ENCODE measurements around the gene TRPC4AP.

The TRPC4AP gene

DNA sequence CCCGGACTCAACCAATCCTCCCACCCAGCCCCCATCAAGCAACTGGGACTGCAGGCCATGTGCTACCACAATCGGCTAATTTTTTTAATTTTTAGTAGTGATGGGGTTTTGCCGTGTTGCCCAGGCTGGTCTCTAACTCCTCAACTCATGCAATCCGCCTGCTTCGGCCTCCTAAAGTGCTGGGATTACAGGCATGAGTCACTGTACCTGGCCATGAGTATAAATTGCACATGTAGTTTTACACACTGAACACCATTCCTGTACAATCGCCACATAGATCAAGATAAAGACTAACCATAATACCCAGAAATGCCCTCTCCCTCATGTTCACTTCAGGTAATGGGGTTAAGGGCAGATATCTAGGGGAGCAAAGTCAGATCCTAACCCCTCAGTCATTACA lies 26.4 kb downstream of the TRPC4AP start:
- Histone ChIP-seq H3K36me3 (ENCODE audit: control insufficient read depth, insufficient read depth, low read length) (no peaks in the 10 kb centered on the region; the same call in 1 of the 2 replicates), H3K27me3 (replicated peaks; ENCODE audit: control insufficient read depth, insufficient read depth, low read length) (no peaks in the 10 kb centered on the region), H3K4me3 (replicated peaks; ENCODE audit: low read depth, low read length) (no peak overlapping the region)
- TF ChIP-seq, protein P1, sequence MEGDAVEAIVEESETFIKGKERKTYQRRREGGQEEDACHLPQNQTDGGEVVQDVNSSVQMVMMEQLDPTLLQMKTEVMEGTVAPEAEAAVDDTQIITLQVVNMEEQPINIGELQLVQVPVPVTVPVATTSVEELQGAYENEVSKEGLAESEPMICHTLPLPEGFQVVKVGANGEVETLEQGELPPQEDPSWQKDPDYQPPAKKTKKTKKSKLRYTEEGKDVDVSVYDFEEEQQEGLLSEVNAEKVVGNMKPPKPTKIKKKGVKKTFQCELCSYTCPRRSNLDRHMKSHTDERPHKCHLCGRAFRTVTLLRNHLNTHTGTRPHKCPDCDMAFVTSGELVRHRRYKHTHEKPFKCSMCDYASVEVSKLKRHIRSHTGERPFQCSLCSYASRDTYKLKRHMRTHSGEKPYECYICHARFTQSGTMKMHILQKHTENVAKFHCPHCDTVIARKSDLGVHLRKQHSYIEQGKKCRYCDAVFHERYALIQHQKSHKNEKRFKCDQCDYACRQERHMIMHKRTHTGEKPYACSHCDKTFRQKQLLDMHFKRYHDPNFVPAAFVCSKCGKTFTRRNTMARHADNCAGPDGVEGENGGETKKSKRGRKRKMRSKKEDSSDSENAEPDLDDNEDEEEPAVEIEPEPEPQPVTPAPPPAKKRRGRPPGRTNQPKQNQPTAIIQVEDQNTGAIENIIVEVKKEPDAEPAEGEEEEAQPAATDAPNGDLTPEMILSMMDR (IDR thresholded peaks at IDR 0.05; ENCODE audit: insufficient read depth, low read length, poor library complexity, severe bottlenecking) = no peak
- DNase-seq (ENCODE audit: extremely low read depth, insufficient read length) = no peak

DNA sequence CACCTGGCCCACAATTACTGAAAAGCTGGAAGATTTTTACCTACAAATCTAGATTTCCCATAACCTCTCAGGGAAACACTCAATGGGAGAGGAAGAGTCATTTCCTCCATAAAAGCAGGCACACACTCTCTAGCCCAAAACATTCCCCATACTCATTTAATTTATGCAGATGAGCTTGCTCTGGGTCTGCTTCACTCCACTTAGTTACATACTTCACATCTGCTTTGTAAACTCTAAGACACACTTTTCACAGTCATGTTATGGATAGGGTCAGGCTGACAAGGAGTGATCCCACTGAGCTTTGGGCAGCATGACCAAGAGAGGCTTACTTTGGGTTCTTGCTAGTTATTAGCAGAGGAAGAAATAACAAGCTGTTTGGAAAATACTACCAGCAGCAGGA lies 27.4 kb downstream of the TRPC4AP start:
- DNase-seq (ENCODE audit: extremely low read depth, insufficient read length) = no peak
- H3K4me3 ChIP-seq (replicated peaks; ENCODE audit: low read depth, low read length) = no peak overlapping the region
- H3K36me3 ChIP-seq (ENCODE audit: control insufficient read depth, insufficient read depth, low read length) = no peaks in the 10 kb centered on the region; the same call in 1 of the 2 replicates
- TF ChIP-seq, protein P1 (IDR thresholded peaks at IDR 0.05; ENCODE audit: insufficient read depth, low read length, poor library complexity, severe bottlenecking) = no peak
- H3K27me3 ChIP-seq (replicated peaks; ENCODE audit: control insufficient read depth, insufficient read depth, low read length) = no peaks in the 10 kb centered on the region

DNA sequence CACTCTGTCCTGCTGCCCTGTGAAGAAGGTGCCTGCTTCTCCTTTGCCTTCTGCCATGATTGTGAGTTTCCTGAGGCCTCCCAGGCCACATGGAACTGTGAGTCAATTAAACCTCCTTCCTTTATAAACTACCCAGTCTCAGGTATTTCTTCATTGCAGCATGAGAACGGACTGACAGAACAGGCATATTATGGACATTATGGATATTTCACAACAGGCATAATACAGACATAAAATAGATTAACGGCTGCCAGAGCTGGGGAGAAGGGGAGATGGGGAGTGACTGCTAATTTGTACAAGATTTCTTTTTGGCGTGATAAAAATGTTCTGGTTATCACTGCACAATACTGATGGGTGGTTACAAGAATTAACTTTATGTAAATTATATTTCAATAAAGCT lies 29.4 kb downstream of the TRPC4AP start:
- H3K36me3 ChIP-seq (ENCODE audit: control insufficient read depth, insufficient read depth, low read length) = no peaks in the 10 kb centered on the region; the same call in 1 of the 2 replicates
- no peak for DNase-seq (ENCODE audit: extremely low read depth, insufficient read length)
- TF ChIP-seq, protein P1 (IDR thresholded peaks at IDR 0.05; ENCODE audit: insufficient read depth, low read length, poor library complexity, severe bottlenecking) = no peak
- H3K4me3 ChIP-seq (replicated peaks; ENCODE audit: low read depth, low read length) = no peak overlapping the region
- no peaks in the 10 kb centered on the region for H3K27me3 ChIP-seq (replicated peaks; ENCODE audit: control insufficient read depth, insufficient read depth, low read length)

DNA sequence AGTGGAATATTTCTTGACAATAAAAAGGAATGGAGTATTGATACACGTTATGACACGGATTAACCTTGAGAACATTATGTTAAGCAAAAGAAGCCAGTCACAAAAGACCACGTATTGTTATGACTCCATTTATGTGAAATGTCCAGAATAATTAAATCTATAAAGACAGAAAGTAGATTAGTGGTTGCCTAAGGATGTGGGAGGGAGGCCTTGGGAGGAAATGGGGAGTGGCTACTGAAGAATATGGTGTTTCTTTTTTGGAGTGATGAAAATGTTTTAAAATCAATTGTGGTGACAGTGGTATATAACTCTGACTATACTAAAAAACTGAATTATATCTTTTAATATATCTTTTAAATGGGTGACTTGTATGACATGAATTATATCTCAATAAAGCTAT lies 30.1 kb downstream of the TRPC4AP start:
- Histone ChIP-seq H3K4me3 (replicated peaks; ENCODE audit: low read depth, low read length) (no peak overlapping the region), H3K36me3 (ENCODE audit: control insufficient read depth, insufficient read depth, low read length) (no peaks in the 10 kb centered on the region; the same call in 1 of the 2 replicates), H3K27me3 (replicated peaks; ENCODE audit: control insufficient read depth, insufficient read depth, low read length) (no peaks in the 10 kb centered on the region)
- DNase-seq (ENCODE audit: extremely low read depth, insufficient read length) = no peak
- TF ChIP-seq, protein P1 (IDR thresholded peaks at IDR 0.05; ENCODE audit: insufficient read depth, low read length, poor library complexity, severe bottlenecking) = no peak

DNA sequence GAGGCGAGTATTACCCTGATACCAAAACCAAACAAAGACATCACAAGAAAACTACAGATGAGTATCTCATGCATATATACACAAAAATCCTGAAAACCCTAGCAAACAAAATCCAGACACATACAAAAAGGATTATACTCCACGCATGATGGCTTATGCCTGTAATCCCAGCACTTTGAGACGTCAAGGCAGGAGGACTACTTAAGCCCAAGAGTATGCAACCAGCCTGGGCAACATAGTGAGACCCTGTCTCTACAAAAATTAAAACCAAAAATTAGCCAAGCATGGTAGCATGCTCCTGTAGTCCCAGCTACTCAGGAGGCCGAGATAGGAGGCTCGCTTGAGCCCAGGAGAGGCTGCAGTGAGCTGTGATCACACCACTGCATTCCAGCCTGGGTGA lies 32.4 kb downstream of the TRPC4AP start:
- TF ChIP-seq, protein P1 (IDR thresholded peaks at IDR 0.05; ENCODE audit: insufficient read depth, low read length, poor library complexity, severe bottlenecking) = no peak
- Histone ChIP-seq H3K36me3 (ENCODE audit: control insufficient read depth, insufficient read depth, low read length) (no peaks in the 10 kb centered on the region; the same call in 1 of the 2 replicates), H3K4me3 (replicated peaks; ENCODE audit: low read depth, low read length) (no peak overlapping the region), H3K27me3 (replicated peaks; ENCODE audit: control insufficient read depth, insufficient read depth, low read length) (no peaks in the 10 kb centered on the region)
- no peak for DNase-seq (ENCODE audit: extremely low read depth, insufficient read length)

DNA sequence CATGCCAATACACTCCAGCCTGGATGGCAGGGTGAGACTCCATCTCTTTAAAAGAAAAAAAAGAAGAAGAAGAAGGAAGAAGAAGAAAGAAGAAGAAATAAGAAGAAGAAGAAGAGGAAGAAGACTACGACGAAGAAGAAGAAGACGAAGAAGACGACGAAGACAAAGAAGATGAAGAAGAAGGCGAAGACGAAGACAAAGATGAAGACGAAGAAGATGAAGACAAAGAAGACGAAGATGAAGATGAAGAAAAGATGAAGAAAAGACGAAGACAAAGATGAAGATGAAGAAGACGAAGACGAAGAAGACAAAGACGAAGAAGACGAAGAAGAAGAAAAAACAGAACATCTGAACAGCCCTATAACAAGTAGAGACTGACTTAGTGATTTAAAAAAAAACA lies 33.0 kb downstream of the TRPC4AP start:
- no peak for DNase-seq (ENCODE audit: extremely low read depth, insufficient read length)
- H3K4me3 ChIP-seq (replicated peaks; ENCODE audit: low read depth, low read length) = no peak overlapping the region
- H3K27me3 ChIP-seq (replicated peaks; ENCODE audit: control insufficient read depth, insufficient read depth, low read length) = no peaks in the 10 kb centered on the region
- TF ChIP-seq, protein P1 (IDR thresholded peaks at IDR 0.05; ENCODE audit: insufficient read depth, low read length, poor library complexity, severe bottlenecking) = no peak
- H3K36me3 ChIP-seq (ENCODE audit: control insufficient read depth, insufficient read depth, low read length) = no peaks in the 10 kb centered on the region; the same call in 1 of the 2 replicates
